G401.6 (cell line): ENCODE results near the gene PTPRN2.
"Not testable (repeated sequence)": the region's sequence is repeated elsewhere in the genome, so short reads cannot be mapped to it uniquely, and the experiment has no call there.

Source experiments
- FAIRE-seq: peaks from 2 replicates; lab custom pipeline; 2012; peaks lifted over from hg19 to GRCh38; lab: Jason Lieb, UNC

Gene PTPRN2

GRCh38 chr7:158587162-158588084, at the start of gene PTPRN2:
Gene PTPRN2, minus strand, starts transcription at chr7:158587823.
- no peak for FAIRE-seq

GRCh38 chr7:158633055-158633956, 45.7 kb upstream of the PTPRN2 start:
- no peak for FAIRE-seq

- FAIRE-seq = no peak
Observed at GRCh38 chr7:158631574-158632195, 44.1 kb upstream of the PTPRN2 start.

- not testable (repeated sequence) for FAIRE-seq
Observed at GRCh38 chr7:158626289-158626688, 38.7 kb upstream of the PTPRN2 start.

GRCh38 chr7:158623241-158623640, 35.6 kb upstream of the PTPRN2 start:
- no peak for FAIRE-seq

- FAIRE-seq = peak; percentile 76
Observed at GRCh38 chr7:158620839-158621441, 33.3 kb upstream of the PTPRN2 start.

- no peak for FAIRE-seq
Observed at GRCh38 chr7:158620418-158620817, 32.8 kb upstream of the PTPRN2 start.

GRCh38 chr7:158618745-158619140, 31.1 kb upstream of the PTPRN2 start:
- no peak for FAIRE-seq

GRCh38 chr7:158617737-158618128, 30.1 kb upstream of the PTPRN2 start:
- no peak for FAIRE-seq

GRCh38 chr7:158616050-158616449, 28.4 kb upstream of the PTPRN2 start:
- no peak for FAIRE-seq

- FAIRE-seq = no peak
Observed at GRCh38 chr7:158614700-158615099, 27.1 kb upstream of the PTPRN2 start.

GRCh38 chr7:158613481-158613880, 25.9 kb upstream of the PTPRN2 start:
- FAIRE-seq = no peak

GRCh38 chr7:158612546-158612945, 24.9 kb upstream of the PTPRN2 start:
- no peak for FAIRE-seq

GRCh38 chr7:158611541-158611940, 23.9 kb upstream of the PTPRN2 start:
- FAIRE-seq = no peak

- no peak for FAIRE-seq
Observed at GRCh38 chr7:158609313-158609974, 21.8 kb upstream of the PTPRN2 start.

GRCh38 chr7:158607563-158607962, 19.9 kb upstream of the PTPRN2 start:
- no peak for FAIRE-seq

- FAIRE-seq = no peak
Observed at GRCh38 chr7:158606671-158607424, 19.2 kb upstream of the PTPRN2 start.

- FAIRE-seq = no peak
Observed at GRCh38 chr7:158606129-158606528, 18.5 kb upstream of the PTPRN2 start.

GRCh38 chr7:158603773-158604755, 16.4 kb upstream of the PTPRN2 start:
- FAIRE-seq = no peak
